Prostate gland (tissue), 2 donors: Measurements from ENCODE around the gene IL15RA. TPM values are rescaled to one million over a fixed set of nuclear protein-coding genes. Genes with fewer than 3 reads are reported as not detected.

ENCODE experiments used
- DNase-seq: peaks from one replicate; pipeline ENCODE4 v3.0.0-alpha.2; 2019; ENCODE audit warnings: low spot score
- H3K27ac ChIP-seq, 2 donors: fragments of 200-600 bp; sonication (generic); 2 replicates each; pipeline ENCODE4 v1.5.1; 2017 to 2019
- H3K27me3 ChIP-seq: fragments of 200-600 bp; sonication (generic); replicated peaks from 2 replicates; pipeline ENCODE4 v1.5.1; 2019; ENCODE audit not compliant: insufficient read depth
- H3K36me3 ChIP-seq, 2 donors: fragments of 200-600 bp; sonication (generic); 1 replicate in 1 of 2; 2 replicates in 1 of 2; pipeline versions ENCODE4 v1.5.1 to v1.8.1; 2017 to 2019
- H3K4me1 ChIP-seq: fragments of 200-600 bp; sonication (generic); replicated peaks from 2 replicates; pipeline ENCODE4 v1.5.1; 2019
- H3K4me3 ChIP-seq, 2 donors: fragments of 200-600 bp; sonication (generic); 2 replicates each; pipeline ENCODE4 v1.5.1; 2017 to 2019
- H3K9me3 ChIP-seq: fragments of 200-600 bp; sonication (generic); 2 replicates; pipeline ENCODE4 v1.5.1; 2017
- POLR2A ChIP-seq: fragments of 450-650 bp; IDR thresholded peaks from one replicate; pipeline ENCODE4 v1.6.1; 2016; ENCODE audit warnings: antibody characterized with exemption, mild to moderate bottlenecking
- POLR2AphosphoS5 ChIP-seq: sonication (generic); formaldehyde crosslinking; IDR thresholded peaks from one replicate; pipeline ENCODE4 v1.6.1; 2017; ENCODE audit warnings: antibody characterized with exemption
- WGBS: methylation state at CpG from one replicate; pipeline ENCODE4 v1.1.5; 2018; 5-methylcytosine and 5-hydroxymethylcytosine counted together
- intact Hi-C: fragments of 100-400 bp; cut with DNase I; formaldehyde crosslinking; loops from one replicate; pipeline ENCODE4 v1.14.2; 2022
- total RNA-seq, 2 donors: library from RNA; depleted of rRNA; stranded (reverse); fragments of >200 nt; gene quantifications; one replicate each; pipeline ENCODE4 v1.1.0, GENCODE V29; 2016
- TF ChIP-seq, protein P1 (sequence below), 4 experiments: fragments of 200-600 bp in 2 of 4; fragments of 450-650 bp in 2 of 4; sonication (generic) in 2 of 4; IDR thresholded peaks; 1 replicate in 3 of 4; 2 replicates in 1 of 4; pipeline ENCODE4 v1.5.1; 2016 to 2019; ENCODE audit warnings: antibody characterized with exemption in 4 of 4, mild to moderate bottlenecking in 2 of 4, moderate library complexity in 2 of 4

The IL15RA gene, protein sequence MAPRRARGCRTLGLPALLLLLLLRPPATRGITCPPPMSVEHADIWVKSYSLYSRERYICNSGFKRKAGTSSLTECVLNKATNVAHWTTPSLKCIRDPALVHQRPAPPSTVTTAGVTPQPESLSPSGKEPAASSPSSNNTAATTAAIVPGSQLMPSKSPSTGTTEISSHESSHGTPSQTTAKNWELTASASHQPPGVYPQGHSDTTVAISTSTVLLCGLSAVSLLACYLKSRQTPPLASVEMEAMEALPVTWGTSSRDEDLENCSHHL
- 10 to 100 TPM; 11.7 to 18.5 TPM for total RNA-seq

DNA sequence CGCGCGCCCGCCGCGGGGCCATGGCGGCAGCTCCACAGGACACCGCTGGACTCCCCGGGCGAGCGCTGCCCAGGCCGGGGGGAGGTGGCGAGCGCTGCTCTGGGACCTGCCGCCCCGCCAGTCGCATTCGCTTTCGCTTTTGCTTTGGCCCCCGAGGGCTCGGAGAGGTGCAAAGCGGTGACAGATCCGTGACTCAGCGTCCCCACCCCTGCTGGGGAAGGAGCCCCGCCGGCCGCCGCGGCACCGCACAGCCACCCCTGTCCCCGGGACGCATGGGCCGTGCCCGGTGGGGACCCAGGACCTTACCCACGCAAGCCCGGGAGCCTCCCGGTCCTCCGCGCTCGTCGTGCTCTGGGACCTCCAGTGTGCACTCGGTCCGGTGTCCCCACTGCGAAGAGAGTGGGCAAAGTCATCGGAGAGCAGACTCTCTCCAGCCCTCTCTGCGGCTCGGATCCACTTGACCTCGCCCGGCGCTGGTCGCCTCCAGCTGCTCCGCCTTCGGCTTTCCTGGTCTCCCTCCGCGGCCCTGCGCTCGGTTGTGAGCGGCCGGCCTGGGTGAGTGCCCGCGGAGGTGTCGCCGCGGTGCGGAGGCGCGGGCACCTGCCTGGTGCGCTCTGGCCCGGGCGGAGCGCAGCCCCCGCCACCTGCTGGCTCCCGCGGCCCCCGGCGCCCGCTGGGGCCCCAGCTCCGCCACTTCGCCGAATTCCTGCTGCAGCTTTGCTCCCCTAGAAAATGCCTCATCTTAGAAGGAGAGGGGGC is at the start of gene IL15RA:
TSS of gene IL15RA (minus strand) at position 73 of the 759 bp plus-strand sequence. CDS start at position 22, 51 bp downstream.
- intact Hi-C loops, result loop anchor here (5.0 kb wide), 1 partner anchor 35 kb away; no protein-coding TSS in a partner anchor
- H3K9me3 ChIP-seq, result no peaks in the 10 kb centered on the region
- H3K27me3 ChIP-seq, result no peaks in the 10 kb centered on the region
- TF ChIP-seq, protein P1, sequence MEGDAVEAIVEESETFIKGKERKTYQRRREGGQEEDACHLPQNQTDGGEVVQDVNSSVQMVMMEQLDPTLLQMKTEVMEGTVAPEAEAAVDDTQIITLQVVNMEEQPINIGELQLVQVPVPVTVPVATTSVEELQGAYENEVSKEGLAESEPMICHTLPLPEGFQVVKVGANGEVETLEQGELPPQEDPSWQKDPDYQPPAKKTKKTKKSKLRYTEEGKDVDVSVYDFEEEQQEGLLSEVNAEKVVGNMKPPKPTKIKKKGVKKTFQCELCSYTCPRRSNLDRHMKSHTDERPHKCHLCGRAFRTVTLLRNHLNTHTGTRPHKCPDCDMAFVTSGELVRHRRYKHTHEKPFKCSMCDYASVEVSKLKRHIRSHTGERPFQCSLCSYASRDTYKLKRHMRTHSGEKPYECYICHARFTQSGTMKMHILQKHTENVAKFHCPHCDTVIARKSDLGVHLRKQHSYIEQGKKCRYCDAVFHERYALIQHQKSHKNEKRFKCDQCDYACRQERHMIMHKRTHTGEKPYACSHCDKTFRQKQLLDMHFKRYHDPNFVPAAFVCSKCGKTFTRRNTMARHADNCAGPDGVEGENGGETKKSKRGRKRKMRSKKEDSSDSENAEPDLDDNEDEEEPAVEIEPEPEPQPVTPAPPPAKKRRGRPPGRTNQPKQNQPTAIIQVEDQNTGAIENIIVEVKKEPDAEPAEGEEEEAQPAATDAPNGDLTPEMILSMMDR (IDR thresholded peaks at IDR 0.05), result peak in 3 of 4 experiments; percentile 16 to 56 (median 32)
- TF ChIP-seq POLR2A (peak; percentile 55), POLR2AphosphoS5 (peak; percentile 41)
- no peaks in the 10 kb centered on the region for H3K36me3 ChIP-seq
- H3K4me1 ChIP-seq, result no peaks in the 10 kb centered on the region
- under 1% methylated on average over 50 of the region's 80 CpGs for WGBS
- DNase-seq, result peak; percentile 53
- peak within 1 kb of the TSS; percentile 90 to 96 for H3K27ac ChIP-seq
- peak within 1 kb of the TSS; percentile 84 to 88 for H3K4me3 ChIP-seq

DNA sequence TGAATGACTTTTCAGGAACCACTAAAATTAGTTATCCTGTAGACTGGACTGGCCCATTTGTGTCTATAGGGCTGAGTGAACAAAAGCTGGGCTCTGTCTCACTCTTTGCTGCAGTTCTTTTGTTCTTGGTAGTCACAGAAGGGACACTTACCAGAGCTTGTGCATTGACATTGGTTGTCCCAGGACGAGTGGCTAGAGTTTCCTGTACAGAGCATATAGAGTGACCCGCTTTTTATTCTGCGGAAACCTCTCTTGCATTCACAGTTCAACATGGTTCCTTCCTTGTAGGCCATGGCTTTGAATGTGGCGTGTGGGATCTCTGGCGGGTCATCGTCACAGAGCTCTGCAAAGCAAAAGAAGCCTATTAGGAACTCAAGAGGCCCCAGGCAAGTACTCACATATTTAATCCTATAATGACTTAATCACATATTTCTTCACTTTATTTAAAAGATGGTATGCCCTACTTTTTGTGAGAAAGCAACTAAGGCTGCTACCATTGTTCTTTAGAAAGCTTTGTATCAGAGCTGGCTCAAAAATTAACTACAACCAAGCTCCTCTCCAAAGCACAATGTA is 48.4 kb upstream of the IL15RA start:
- H3K36me3 ChIP-seq, result no peaks in the 10 kb centered on the region
- H3K4me1 ChIP-seq, result peaks cover 5% of the 10 kb centered on the region
- no peaks in the 10 kb centered on the region for H3K9me3 ChIP-seq
- DNase-seq, result no peak
- intact Hi-C loops, result no loop called here
- H3K4me3 ChIP-seq, result no peak overlapping the region
- TF ChIP-seq POLR2A, result no peak
- TF ChIP-seq POLR2AphosphoS5, result no peak
- TF ChIP-seq, protein P1 (IDR thresholded peaks at IDR 0.05), result no peak
- H3K27ac ChIP-seq, result no peak overlapping the region
- no peaks in the 10 kb centered on the region for H3K27me3 ChIP-seq
- 96% methylated on average over 6 of the region's 6 CpGs for WGBS

DNA sequence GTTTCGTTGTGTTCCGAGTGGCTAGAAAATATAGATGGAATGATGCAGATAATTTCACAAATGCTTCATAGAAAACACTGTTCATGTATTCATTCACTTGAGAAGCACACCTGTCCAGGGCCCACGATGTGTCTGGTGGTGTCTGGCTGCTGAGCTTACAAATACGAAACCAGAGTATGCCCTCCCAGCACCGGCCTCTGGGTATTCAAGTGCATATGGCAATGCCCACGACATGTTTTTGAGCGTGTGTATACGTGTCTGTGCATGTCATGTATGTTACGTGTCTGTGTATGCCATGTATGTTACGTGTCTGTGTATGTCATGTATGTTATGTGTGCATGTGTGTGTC is 47.0 kb upstream of the IL15RA start:
- Histone ChIP-seq H3K4me1 (peaks cover 5% of the 10 kb centered on the region), H3K36me3 (no peaks in the 10 kb centered on the region), H3K27me3 (no peaks in the 10 kb centered on the region), H3K9me3 (no peaks in the 10 kb centered on the region), H3K27ac (no peak overlapping the region), H3K4me3 (no peak overlapping the region)
- 80% methylated on average over 10 of the region's 10 CpGs for WGBS
- intact Hi-C loops, result no loop called here
- no peak for DNase-seq
- no peak for TF ChIP-seq POLR2AphosphoS5
- TF ChIP-seq, protein P1 (IDR thresholded peaks at IDR 0.05), result no peak
- no peak for TF ChIP-seq POLR2A

DNA sequence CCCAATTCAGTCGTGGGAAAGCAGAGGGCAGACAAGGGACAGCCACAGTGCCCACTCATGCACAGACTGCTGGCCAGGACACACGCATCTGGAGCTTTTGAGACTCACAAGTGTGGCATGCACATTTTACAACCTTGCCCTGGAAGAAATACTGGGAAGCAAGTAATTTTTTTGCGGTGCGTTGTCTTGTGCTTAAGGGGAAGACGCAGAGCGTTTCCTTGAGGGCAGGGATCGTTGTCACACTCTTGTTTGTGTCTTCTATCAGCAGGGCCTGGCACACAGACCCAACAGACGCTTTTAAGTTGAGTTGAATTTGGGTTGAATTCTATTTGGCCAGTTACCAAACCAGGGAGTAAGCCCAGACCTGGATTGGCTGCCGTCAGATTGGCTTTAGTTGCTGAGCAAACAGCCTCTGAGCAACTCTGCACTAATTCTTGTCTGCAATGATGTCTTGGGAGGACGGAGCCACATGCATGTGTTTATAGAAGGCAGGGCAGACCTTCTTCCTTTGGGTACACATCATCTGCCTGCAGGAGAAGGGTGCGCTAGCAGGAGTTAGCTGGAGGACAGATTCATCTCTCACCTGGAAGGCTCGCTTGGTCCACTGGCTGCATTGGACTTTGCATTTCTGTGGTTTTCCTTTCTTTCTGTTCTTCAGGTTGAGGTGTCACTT is 46.5 kb upstream of the IL15RA start:
- no peak overlapping the region for H3K4me3 ChIP-seq
- TF ChIP-seq, protein P1 (IDR thresholded peaks at IDR 0.05), result no peak
- no peak for TF ChIP-seq POLR2A
- TF ChIP-seq POLR2AphosphoS5, result no peak
- no peak overlapping the region for H3K27ac ChIP-seq
- no peaks in the 10 kb centered on the region for H3K36me3 ChIP-seq
- peaks cover 5% of the 10 kb centered on the region for H3K4me1 ChIP-seq
- intact Hi-C loops, result no loop called here
- peak; percentile 31 for DNase-seq
- no peaks in the 10 kb centered on the region for H3K27me3 ChIP-seq
- 27% methylated on average over 12 of the region's 12 CpGs for WGBS
- no peaks in the 10 kb centered on the region for H3K9me3 ChIP-seq
